Measurements from ENCODE around the gene STON1.

The STON1 gene

GRCh38 chr2:48635786-48636185, 105.8 kb downstream of the STON1 start:
- ATAC-seq (ENCODE audit: low read depth) (no peak), DNase-seq (ENCODE audit: low spot score) (no peak)
- H3K4me1 ChIP-seq (ENCODE audit: insufficient read depth, poor library complexity, severe bottlenecking), result no peaks in the 10 kb centered on the region
- no peak overlapping the region for H3K4me3 ChIP-seq (ENCODE audit: severe bottlenecking)
- H3K27ac ChIP-seq (ENCODE audit: poor library complexity, severe bottlenecking), result no peak overlapping the region
- TF ChIP-seq, protein P1, sequence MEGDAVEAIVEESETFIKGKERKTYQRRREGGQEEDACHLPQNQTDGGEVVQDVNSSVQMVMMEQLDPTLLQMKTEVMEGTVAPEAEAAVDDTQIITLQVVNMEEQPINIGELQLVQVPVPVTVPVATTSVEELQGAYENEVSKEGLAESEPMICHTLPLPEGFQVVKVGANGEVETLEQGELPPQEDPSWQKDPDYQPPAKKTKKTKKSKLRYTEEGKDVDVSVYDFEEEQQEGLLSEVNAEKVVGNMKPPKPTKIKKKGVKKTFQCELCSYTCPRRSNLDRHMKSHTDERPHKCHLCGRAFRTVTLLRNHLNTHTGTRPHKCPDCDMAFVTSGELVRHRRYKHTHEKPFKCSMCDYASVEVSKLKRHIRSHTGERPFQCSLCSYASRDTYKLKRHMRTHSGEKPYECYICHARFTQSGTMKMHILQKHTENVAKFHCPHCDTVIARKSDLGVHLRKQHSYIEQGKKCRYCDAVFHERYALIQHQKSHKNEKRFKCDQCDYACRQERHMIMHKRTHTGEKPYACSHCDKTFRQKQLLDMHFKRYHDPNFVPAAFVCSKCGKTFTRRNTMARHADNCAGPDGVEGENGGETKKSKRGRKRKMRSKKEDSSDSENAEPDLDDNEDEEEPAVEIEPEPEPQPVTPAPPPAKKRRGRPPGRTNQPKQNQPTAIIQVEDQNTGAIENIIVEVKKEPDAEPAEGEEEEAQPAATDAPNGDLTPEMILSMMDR (IDR thresholded peaks at IDR 0.05; ENCODE audit: poor library complexity, severe bottlenecking), result no peak
- no peaks in the 10 kb centered on the region for H3K27me3 ChIP-seq (ENCODE audit: insufficient read depth, poor library complexity, severe bottlenecking)
- no peaks in the 10 kb centered on the region for H3K36me3 ChIP-seq (ENCODE audit: low read depth)
- no peaks in the 10 kb centered on the region for H3K9me3 ChIP-seq (ENCODE audit: severe bottlenecking)

- H3K27me3 ChIP-seq (ENCODE audit: insufficient read depth, poor library complexity, severe bottlenecking), result no peaks in the 10 kb centered on the region
- no peaks in the 10 kb centered on the region for H3K4me1 ChIP-seq (ENCODE audit: insufficient read depth, poor library complexity, severe bottlenecking)
- TF ChIP-seq, protein P1 (IDR thresholded peaks at IDR 0.05; ENCODE audit: poor library complexity, severe bottlenecking), result no peak
- no peaks in the 10 kb centered on the region for H3K36me3 ChIP-seq (ENCODE audit: low read depth)
- H3K27ac ChIP-seq (ENCODE audit: poor library complexity, severe bottlenecking), result no peak overlapping the region
- DNase-seq (ENCODE audit: low spot score) (no peak), ATAC-seq (ENCODE audit: low read depth) (no peak)
- no peak overlapping the region for H3K4me3 ChIP-seq (ENCODE audit: severe bottlenecking)
- H3K9me3 ChIP-seq (ENCODE audit: severe bottlenecking), result no peaks in the 10 kb centered on the region
Measured at GRCh38 chr2:48638261-48638660, 108.3 kb downstream of the STON1 start.
